Mucosa of rectum (tissue), 2 donors: ENCODE measurements around the gene LY6G6C.

Source experiments
- H3K27ac ChIP-seq, 2 donors: one replicate each; pipeline ENCODE4 v1.7.0; 2013; ENCODE audit warnings: inconsistent platforms in 2 of 2, low read depth in 2 of 2, low read length in 2 of 2
- H3K27me3 ChIP-seq, 2 donors: one replicate each; pipeline ENCODE4 v1.7.0; 2013; ENCODE audit warnings: low read length in 2 of 2; ENCODE audit not compliant: control insufficient read depth in 2 of 2, insufficient read depth in 2 of 2
- H3K36me3 ChIP-seq, 2 donors: one replicate each; pipeline ENCODE4 v1.7.0; 2013; ENCODE audit warnings: low read length in 2 of 2; ENCODE audit not compliant: control insufficient read depth in 2 of 2, insufficient read depth in 2 of 2
- H3K4me1 ChIP-seq, 2 donors: one replicate each; pipeline ENCODE4 v1.7.0; 2013; ENCODE audit warnings: low read length in 2 of 2, mild to moderate bottlenecking in 1 of 2; ENCODE audit not compliant: control insufficient read depth in 2 of 2, insufficient read depth in 2 of 2
- H3K4me3 ChIP-seq, 2 donors: one replicate each; pipeline ENCODE4 v1.7.0; 2013; ENCODE audit warnings: low read length in 2 of 2
- H3K9ac ChIP-seq, 2 donors: one replicate each; pipeline ENCODE4 v1.7.0; 2013; ENCODE audit warnings: low read length in 2 of 2, low read depth in 1 of 2, mild to moderate bottlenecking in 1 of 2
- H3K9me3 ChIP-seq, 2 donors: one replicate each; pipeline ENCODE4 v1.7.0; 2013; ENCODE audit warnings: low read length in 2 of 2; ENCODE audit not compliant: control insufficient read depth in 2 of 2
- donor health status: healthy.
- donor health status: Normal muscosa, but diverticular disease.

The LY6G6C gene

DNA sequence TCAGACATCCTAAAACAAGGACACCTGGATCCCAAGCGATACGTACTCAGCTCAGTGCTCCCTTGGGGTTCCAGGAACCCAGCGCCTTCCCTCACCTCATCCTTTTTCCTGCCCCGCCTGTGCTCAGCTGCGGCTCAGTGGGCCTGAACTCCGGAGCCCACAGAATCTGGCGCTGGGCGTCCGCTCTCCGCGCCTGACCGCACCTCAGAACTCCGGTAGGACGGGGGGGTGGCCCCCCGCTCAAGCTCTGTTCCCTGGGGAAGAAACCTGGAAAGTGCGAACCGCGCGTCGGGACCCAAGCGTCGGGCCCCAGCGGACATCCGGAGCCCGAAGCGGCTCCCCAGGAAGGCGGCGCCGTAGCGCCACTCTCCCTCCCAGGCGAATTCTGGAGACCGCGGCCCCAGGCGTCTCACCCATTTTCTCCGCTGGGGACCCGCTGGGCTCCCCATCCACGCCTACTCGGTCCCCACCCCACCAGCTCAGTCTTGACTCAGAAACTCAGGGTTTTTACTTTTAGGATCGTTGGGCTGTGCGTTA is 40.3 kb downstream of the LY6G6C start:
- Histone ChIP-seq H3K36me3 (no peaks in the 10 kb centered on the region), H3K9ac (peak overlapping the region; percentile 75 to 78), H3K4me3 (peak overlapping the region; percentile 66 to 81), H3K9me3 (no peaks in the 10 kb centered on the region), H3K27ac (peak overlapping the region; percentile 65 to 69), H3K4me1 (peaks cover 10 to 13% of the 10 kb centered on the region in 2 donors), H3K27me3 (no peaks in the 10 kb centered on the region)

GRCh38 chr6:31680226-31681134 is 41.1 kb downstream of the LY6G6C start, which contains the start of gene LY6G5C:
Gene LY6G5C (minus strand): TSS chr6:31681067. CDS start chr6:31680373, 694 bp downstream.
- Histone ChIP-seq H3K27ac (peak within 1 kb of the TSS; percentile 65 to 69), H3K4me3 (peak within 1 kb of the TSS; percentile 66 to 81), H3K4me1 (peaks cover 10 to 13% of the 10 kb centered on the region in 2 donors), H3K9me3 (no peaks in the 10 kb centered on the region), H3K9ac (peak within 1 kb of the TSS; percentile 75 to 78), H3K27me3 (no peaks in the 10 kb centered on the region), H3K36me3 (no peaks in the 10 kb centered on the region)

DNA sequence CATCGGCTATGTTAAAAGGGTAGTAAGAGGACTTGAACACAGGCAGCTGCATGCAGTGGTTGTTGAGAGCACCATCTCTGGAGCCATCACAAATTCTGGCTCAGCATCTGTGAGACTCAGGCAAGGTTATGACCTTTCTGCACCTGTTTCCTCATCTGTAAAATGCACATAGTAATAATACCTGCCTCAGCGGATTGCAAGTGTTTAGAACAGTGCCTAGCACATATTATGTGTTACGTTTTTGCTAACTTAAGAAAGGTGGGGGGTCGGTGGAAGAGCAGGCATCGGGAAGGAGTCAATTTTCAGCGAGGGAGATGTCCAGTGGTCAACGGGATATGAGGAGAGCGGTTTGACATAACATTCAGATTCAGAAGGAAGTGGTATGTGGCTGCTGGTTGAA is 43.6 kb downstream of the LY6G6C start:
- Histone ChIP-seq H3K4me3 (no peak overlapping the region), H3K27me3 (no peaks in the 10 kb centered on the region), H3K27ac (no peak overlapping the region), H3K9me3 (no peaks in the 10 kb centered on the region), H3K4me1 (peaks cover 10 to 13% of the 10 kb centered on the region in 2 donors), H3K9ac (no peak overlapping the region), H3K36me3 (peaks cover 3 to 4% of the 10 kb centered on the region in 2 donors)

- Histone ChIP-seq H3K9me3 (no peaks in the 10 kb centered on the region), H3K36me3 (peaks cover 7 to 10% of the 10 kb centered on the region in 2 donors), H3K4me3 (no peak overlapping the region), H3K4me1 (peaks cover 10 to 13% of the 10 kb centered on the region in 2 donors), H3K27me3 (no peaks in the 10 kb centered on the region), H3K9ac (no peak overlapping the region), H3K27ac (no peak overlapping the region)
These were observed 44.6 kb downstream of the LY6G6C start for GRCh38 chr6:31676904-31677303.

DNA sequence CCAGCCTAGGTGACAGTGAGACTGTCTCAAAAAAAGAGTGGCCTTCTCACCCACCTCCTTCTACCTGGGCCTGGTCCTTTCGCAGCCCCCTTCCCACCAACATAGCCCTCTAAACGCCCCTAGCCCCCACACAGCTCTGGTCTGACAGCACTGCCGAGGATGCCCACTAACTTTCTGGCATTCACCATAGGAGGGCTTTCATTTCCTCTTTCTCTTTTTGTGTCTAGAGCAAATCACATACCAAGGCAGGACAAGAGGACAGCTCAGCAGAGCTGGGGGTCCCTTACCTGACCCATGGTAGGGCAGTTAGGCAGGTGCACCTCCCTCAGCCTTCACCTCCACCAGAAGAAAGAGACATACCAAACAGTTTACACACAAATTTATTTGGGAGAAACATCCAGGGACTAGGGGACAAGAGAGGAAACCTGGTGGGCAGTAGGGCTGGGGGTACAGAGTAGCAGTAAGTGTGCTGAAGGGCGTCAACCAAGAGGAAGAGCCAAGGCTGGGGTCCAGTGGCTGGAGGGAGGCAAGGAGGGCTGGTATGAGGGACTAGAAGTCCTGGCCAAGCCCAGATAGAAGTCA is 45.1 kb downstream of the LY6G6C start:
- H3K27me3 ChIP-seq, result no peaks in the 10 kb centered on the region
- no peak overlapping the region for H3K4me3 ChIP-seq
- H3K27ac ChIP-seq, result no peak overlapping the region
- peaks cover 12 to 15% of the 10 kb centered on the region in 2 donors for H3K36me3 ChIP-seq
- no peak overlapping the region for H3K9ac ChIP-seq
- peaks cover 7 to 11% of the 10 kb centered on the region in 2 donors for H3K4me1 ChIP-seq
- no peaks in the 10 kb centered on the region for H3K9me3 ChIP-seq

DNA sequence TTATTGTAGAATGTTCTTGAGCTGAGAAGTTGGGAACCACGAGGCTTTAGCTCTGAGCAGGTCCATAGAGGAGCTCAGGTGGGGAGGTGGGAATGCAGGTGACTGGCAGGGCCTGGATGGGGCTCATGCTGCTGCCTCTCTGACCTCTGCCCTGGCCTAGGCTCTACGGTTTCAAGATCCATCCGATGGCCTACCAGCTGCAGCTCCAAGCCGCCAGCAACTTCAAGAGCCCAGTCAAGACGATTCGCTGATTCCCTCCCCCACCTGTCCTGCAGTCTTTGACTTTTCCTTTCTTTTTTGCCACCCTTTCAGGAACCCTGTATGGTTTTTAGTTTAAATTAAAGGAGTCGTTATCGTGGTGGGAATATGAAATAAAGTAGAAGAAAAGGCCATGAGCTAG is 51.9 kb downstream of the LY6G6C start, which contains the start of gene LY6G5B:
LY6G5B (plus strand) TSS at position 301 of the 400 bp plus-strand sequence. CDS start 975 bp downstream, outside the sequence.
- Histone ChIP-seq H3K9me3 (no peaks in the 10 kb centered on the region), H3K4me1 (peaks cover 5 to 12% of the 10 kb centered on the region in 2 donors), H3K9ac (no peak within 1 kb of the TSS), H3K27ac (no peak within 1 kb of the TSS), H3K27me3 (no peaks in the 10 kb centered on the region), H3K4me3 (no peak within 1 kb of the TSS), H3K36me3 (peaks cover 52 to 54% of the 10 kb centered on the region in 2 donors)
